Hepatocyte (in vitro differentiated cells): ENCODE data around the gene WASHC2A.
"Not testable (repeated sequence)": the region's sequence is repeated elsewhere in the genome, so short reads cannot be mapped to it uniquely, and the experiment has no call there.

Source experiments
- CTCF ChIP-seq: fragments of 200-600 bp; sonication (generic); IDR thresholded peaks from 2 replicates; pipeline ENCODE4 v1.5.1; 2016; ENCODE audit warnings: antibody characterized with exemption, mild to moderate bottlenecking; ENCODE audit not compliant: poor library complexity
- EZH2 ChIP-seq: fragments of 200-600 bp; sonication (generic); IDR thresholded peaks from 2 replicates; pipeline ENCODE4 v1.6.1; 2016; ENCODE audit warnings: antibody characterized with exemption, mild to moderate bottlenecking, borderline replicate concordance
- EZH2phosphoT487 ChIP-seq: fragments of 200-600 bp; sonication (generic); IDR thresholded peaks from one replicate; pipeline ENCODE4 v1.6.1; 2018; ENCODE audit warnings: antibody characterized with exemption, mild to moderate bottlenecking, low read depth, moderate library complexity; ENCODE audit not compliant: unreplicated experiment, severe bottlenecking

- not testable (repeated sequence) for TF ChIP-seq CTCF, EZH2phosphoT487, EZH2
Measured at GRCh38 chr10:50094630-50095029, 26.9 kb downstream of the WASHC2A start.
